HEK293 (cell line): ENCODE results near the gene IL1RL2.

ENCODE experiments used
- CTCF ChIA-PET: fragments of 350-600 bp; formaldehyde crosslinking; extraction: SDS; loops from one replicate; lab custom pipeline; 2021; ENCODE audit warnings: antibody characterized with exemption; lab: Yijun Ruan, JAX
- POLR2A ChIA-PET: fragments of 300-600 bp; formaldehyde crosslinking; extraction: SDS; loops from one replicate; lab custom pipeline; 2020; ENCODE audit warnings: antibody characterized with exemption, inconsistent platforms; lab: Yijun Ruan, JAX
- H3K27ac ChIP-seq: fragments of 200-500 bp; sonication (Bioruptor generic); 2 replicates; pipeline ENCODE4 v1.5.1; 2014; ENCODE audit warnings: low read depth, low read length, control low read depth, inconsistent platforms; ENCODE audit errors: extremely low read depth
- H3K36me3 ChIP-seq, 2 experiments: fragments of 200-500 bp in 1 of 2; sonication (Bioruptor generic) in 1 of 2; 1 replicate in 1 of 2; 2 replicates in 1 of 2; pipeline ENCODE4 v1.5.1; 2014 to 2017; ENCODE audit warnings: inconsistent platforms in 2 of 2, low read length in 2 of 2; ENCODE audit not compliant: control insufficient read depth in 2 of 2, insufficient read depth in 1 of 2
- H3K4me1 ChIP-seq: fragments of 200-500 bp; sonication (Bioruptor generic); 2 replicates; pipeline ENCODE4 v1.5.1; 2014; ENCODE audit warnings: mild to moderate bottlenecking, low read length, inconsistent platforms; ENCODE audit not compliant: control insufficient read depth, insufficient read depth
- H3K4me3 ChIP-seq: 2 replicates; pipeline ENCODE4 v1.5.1; 2011; ENCODE audit warnings: low read depth, mild to moderate bottlenecking, control low read depth, low read length, moderate library complexity
- H3K9me3 ChIP-seq: fragments of 200-500 bp; sonication (Bioruptor generic); 2 replicates; pipeline ENCODE4 v1.5.1; 2014; ENCODE audit warnings: low read depth, low read length, inconsistent platforms; ENCODE audit not compliant: control insufficient read depth, insufficient read depth
- BCL11A ChIP-seq: fragments of 450-650 bp; formaldehyde crosslinking; IDR thresholded peaks from 2 replicates; pipeline ENCODE4 v1.5.1; 2016; ENCODE audit warnings: low read depth, missing biosample characterization, missing genetic modification characterization
- MZF1 ChIP-seq: fragments of 450-650 bp; formaldehyde crosslinking; IDR thresholded peaks from 2 replicates; pipeline ENCODE4 v1.5.1; 2017; ENCODE audit warnings: missing biosample characterization, missing genetic modification characterization, borderline replicate concordance
- SETDB1 ChIP-seq: IDR thresholded peaks from one replicate; pipeline ENCODE4 v1.6.1; 2017; ENCODE audit warnings: mild to moderate bottlenecking, low read length, moderate library complexity, mixed read lengths; ENCODE audit not compliant: insufficient read length
- ZBTB1 ChIP-seq: fragments of 450-650 bp; formaldehyde crosslinking; IDR thresholded peaks from 2 replicates; pipeline ENCODE4 v1.5.1; 2016; ENCODE audit warnings: missing biosample characterization, missing genetic modification characterization
- ZFP41 ChIP-seq: fragments of 450-650 bp; formaldehyde crosslinking; IDR thresholded peaks from 2 replicates; pipeline ENCODE4 v1.5.1; 2016; ENCODE audit warnings: missing biosample characterization, missing genetic modification characterization, borderline replicate concordance
- ZNF335 ChIP-seq: fragments of 450-650 bp; formaldehyde crosslinking; conservative IDR thresholded peaks from 2 replicates; pipeline ENCODE4 v1.5.1; 2016; ENCODE audit warnings: missing biosample characterization, missing genetic modification characterization
- ZNF473 ChIP-seq: fragments of 450-650 bp; formaldehyde crosslinking; IDR thresholded peaks from 2 replicates; pipeline ENCODE4 v1.5.1; 2017; ENCODE audit warnings: missing biosample characterization, missing genetic modification characterization
- ZNF501 ChIP-seq: fragments of 450-650 bp; formaldehyde crosslinking; IDR thresholded peaks from 2 replicates; pipeline ENCODE4 v1.5.1; 2016; ENCODE audit warnings: missing biosample characterization, missing genetic modification characterization
- ZNF510 ChIP-seq: fragments of 450-650 bp; formaldehyde crosslinking; IDR thresholded peaks from 2 replicates; pipeline ENCODE4 v1.5.1; 2018; ENCODE audit warnings: mild to moderate bottlenecking, missing genetic modification characterization, missing biosample characterization; ENCODE audit not compliant: insufficient replicate concordance
- ZNF549 ChIP-seq: fragments of 450-650 bp; IDR thresholded peaks from 2 replicates; pipeline ENCODE4 v1.5.1; 2018; ENCODE audit warnings: missing biosample characterization, missing genetic modification characterization, mild to moderate bottlenecking, inconsistent platforms, moderate library complexity
- ZNF555 ChIP-seq: fragments of 450-650 bp; formaldehyde crosslinking; conservative IDR thresholded peaks from 2 replicates; pipeline ENCODE4 v1.5.1; 2017; ENCODE audit warnings: missing biosample characterization, mild to moderate bottlenecking, missing genetic modification characterization, inconsistent platforms
- ZNF610 ChIP-seq: fragments of 450-650 bp; formaldehyde crosslinking; IDR thresholded peaks from 2 replicates; pipeline ENCODE4 v1.5.1; 2016; ENCODE audit warnings: missing biosample characterization, missing genetic modification characterization, borderline replicate concordance
- ZNF626 ChIP-seq: fragments of 450-650 bp; sonication (Bioruptor Pico); formaldehyde crosslinking; IDR thresholded peaks from 2 replicates; pipeline ENCODE4 v1.5.1; 2018; ENCODE audit warnings: missing biosample characterization, missing genetic modification characterization, inconsistent platforms
- ZNF701 ChIP-seq: fragments of 450-650 bp; formaldehyde crosslinking; IDR thresholded peaks from 2 replicates; pipeline ENCODE4 v1.5.1; 2016; ENCODE audit warnings: missing biosample characterization, missing genetic modification characterization
- ZNF768 ChIP-seq: fragments of 450-650 bp; formaldehyde crosslinking; IDR thresholded peaks from 2 replicates; pipeline ENCODE4 v1.5.1; 2018; ENCODE audit warnings: missing biosample characterization, mild to moderate bottlenecking, missing genetic modification characterization
- ZNF791 ChIP-seq: fragments of 450-650 bp; formaldehyde crosslinking; IDR thresholded peaks from 2 replicates; pipeline ENCODE4 v1.5.1; 2016; ENCODE audit warnings: missing biosample characterization, missing genetic modification characterization
- TF ChIP-seq, protein P1 (sequence below): fragments of 450-650 bp; formaldehyde crosslinking; IDR thresholded peaks from 2 replicates; pipeline ENCODE4 v1.5.1; 2016; ENCODE audit warnings: missing biosample characterization, missing genetic modification characterization
- TF ChIP-seq, protein P2 (sequence below): IDR thresholded peaks from 2 replicates; pipeline ENCODE4 v1.6.1; 2011; ENCODE audit warnings: mild to moderate bottlenecking, low read depth, low read length, borderline replicate concordance
- TF ChIP-seq, protein P3 (sequence below): fragments of 450-650 bp; formaldehyde crosslinking; IDR thresholded peaks from 2 replicates; pipeline ENCODE4 v1.5.1; 2016; ENCODE audit warnings: missing biosample characterization, missing genetic modification characterization
- TF ChIP-seq, protein P4 (sequence below): fragments of 450-650 bp; formaldehyde crosslinking; IDR thresholded peaks from 2 replicates; pipeline ENCODE4 v1.5.1; 2016; ENCODE audit warnings: missing biosample characterization, missing genetic modification characterization
- TF ChIP-seq, protein P5 (sequence below): fragments of 450-650 bp; IDR thresholded peaks from 2 replicates; pipeline ENCODE4 v1.5.1; 2018; ENCODE audit warnings: missing biosample characterization, mild to moderate bottlenecking, missing genetic modification characterization
- TF ChIP-seq, protein P6 (sequence below): sonication (generic); formaldehyde crosslinking; IDR thresholded peaks from 2 replicates; pipeline ENCODE4 v1.8.1; 2022; ENCODE audit warnings: mild to moderate bottlenecking, moderate library complexity, missing genetic modification reagents

IL1RL2 gene

DNA sequence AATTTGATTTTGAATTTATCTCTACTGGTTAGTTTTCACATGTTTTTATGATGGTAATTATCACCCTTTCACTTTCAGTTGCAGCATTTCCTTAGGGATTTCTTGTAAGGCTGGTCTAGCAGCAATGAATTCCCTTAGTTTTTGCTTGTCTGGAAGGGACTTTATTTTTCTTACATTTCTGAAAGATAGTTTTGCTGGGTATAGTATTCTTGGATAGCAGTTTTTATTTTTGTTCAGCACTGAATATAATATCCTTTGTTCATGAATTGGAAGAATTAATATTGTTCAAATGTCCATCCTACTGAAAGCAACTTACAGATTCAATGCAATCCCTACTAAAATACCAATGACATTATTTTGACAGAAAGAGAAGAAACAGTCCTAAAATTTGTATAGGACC is 30.2 kb downstream of the IL1RL2 start:
- Histone ChIP-seq H3K36me3 (no peaks in the 10 kb centered on the region), H3K9me3 (no peaks in the 10 kb centered on the region), H3K4me3 (no peak overlapping the region), H3K27ac (no peak overlapping the region), H3K4me1 (no peaks in the 10 kb centered on the region)
- ChIA-PET POLR2A (no interaction called here), CTCF (interaction anchor here (1.2 kb wide), 1 partner anchor 24 kb away, joined by 4 read pairs; no protein-coding TSS in a partner anchor)
- TF ChIP-seq ZFP41 (no peak), SETDB1 (peak; percentile 95), BCL11A (no peak)

DNA sequence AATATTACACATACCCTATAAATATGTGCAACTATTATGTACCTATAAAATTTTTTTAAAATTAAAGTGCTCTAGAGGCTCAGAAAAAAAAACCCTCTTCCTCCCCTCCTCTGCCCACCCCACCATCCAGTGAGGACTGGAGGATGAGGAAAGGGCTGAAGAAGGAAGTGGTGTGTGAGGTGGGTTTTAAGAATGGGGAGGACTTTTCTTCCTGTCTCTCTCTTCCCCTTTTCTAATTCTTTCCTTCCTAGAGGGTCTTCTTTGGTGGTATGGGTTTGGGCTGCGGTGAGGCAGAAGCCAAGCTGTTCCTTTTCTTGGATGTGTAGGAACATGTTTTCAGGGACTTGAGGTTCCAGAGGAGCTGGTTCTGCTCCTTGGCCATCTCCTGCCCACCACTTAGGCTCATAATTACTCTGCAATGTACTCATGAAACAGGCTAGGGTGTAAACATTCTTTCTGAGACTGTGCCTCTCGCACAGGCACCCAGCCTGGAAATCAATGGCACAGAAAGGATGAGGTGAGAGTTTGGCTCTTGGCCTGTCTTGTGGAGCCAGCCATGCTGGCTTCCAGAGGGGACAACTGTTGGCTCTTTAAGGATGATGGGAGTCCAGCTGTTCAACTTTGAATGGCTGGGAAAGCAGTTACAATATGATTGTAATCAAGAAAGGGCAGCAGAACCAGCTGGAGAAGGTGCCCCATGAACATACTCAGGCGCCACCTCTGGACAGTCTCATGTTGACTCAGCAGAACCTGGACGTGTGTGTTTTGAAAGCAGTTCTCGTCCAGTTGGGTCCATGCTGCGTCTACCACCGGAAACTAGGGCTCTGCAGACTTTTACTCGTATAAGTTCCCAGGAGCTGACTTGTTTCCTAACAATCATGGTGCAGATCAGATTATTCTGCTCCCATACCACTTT is 38.3 kb downstream of the IL1RL2 start:
- H3K4me3 ChIP-seq = no peak overlapping the region
- ChIA-PET CTCF (interaction anchor here (1.0 to 1.2 kb wide), 3 partner anchors 205 to 260 kb away, joined by 3 to 5 read pairs (median 5); no protein-coding TSS in a partner anchor), POLR2A (no interaction called here)
- no peaks in the 10 kb centered on the region for H3K9me3 ChIP-seq
- no peak overlapping the region for H3K27ac ChIP-seq
- no peaks in the 10 kb centered on the region for H3K36me3 ChIP-seq
- TF ChIP-seq ZNF610 (tag by site-specific recombination) = no peak
- no peak for TF ChIP-seq ZNF549 (tag by site-specific recombination)
- TF ChIP-seq, protein P1, sequence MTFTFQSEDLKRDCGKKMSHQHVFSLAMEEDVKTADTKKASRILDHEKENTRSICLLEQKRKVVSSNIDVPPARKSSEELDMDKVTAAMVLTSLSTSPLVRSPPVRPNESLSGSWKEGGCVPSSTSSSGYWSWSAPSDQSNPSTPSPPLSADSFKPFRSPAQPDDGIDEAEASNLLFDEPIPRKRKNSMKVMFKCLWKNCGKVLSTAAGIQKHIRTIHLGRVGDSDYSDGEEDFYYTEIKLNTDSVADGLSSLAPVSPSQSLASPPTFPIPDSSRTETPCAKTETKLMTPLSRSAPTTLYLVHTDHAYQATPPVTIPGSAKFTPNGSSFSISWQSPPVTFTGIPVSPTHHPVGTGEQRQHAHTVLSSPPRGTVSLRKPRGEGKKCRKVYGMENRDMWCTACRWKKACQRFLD (tag by site-specific recombination) = no peak
- TF ChIP-seq, protein P2, sequence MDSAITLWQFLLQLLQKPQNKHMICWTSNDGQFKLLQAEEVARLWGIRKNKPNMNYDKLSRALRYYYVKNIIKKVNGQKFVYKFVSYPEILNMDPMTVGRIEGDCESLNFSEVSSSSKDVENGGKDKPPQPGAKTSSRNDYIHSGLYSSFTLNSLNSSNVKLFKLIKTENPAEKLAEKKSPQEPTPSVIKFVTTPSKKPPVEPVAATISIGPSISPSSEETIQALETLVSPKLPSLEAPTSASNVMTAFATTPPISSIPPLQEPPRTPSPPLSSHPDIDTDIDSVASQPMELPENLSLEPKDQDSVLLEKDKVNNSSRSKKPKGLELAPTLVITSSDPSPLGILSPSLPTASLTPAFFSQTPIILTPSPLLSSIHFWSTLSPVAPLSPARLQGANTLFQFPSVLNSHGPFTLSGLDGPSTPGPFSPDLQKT = no peak
- TF ChIP-seq, protein P3, sequence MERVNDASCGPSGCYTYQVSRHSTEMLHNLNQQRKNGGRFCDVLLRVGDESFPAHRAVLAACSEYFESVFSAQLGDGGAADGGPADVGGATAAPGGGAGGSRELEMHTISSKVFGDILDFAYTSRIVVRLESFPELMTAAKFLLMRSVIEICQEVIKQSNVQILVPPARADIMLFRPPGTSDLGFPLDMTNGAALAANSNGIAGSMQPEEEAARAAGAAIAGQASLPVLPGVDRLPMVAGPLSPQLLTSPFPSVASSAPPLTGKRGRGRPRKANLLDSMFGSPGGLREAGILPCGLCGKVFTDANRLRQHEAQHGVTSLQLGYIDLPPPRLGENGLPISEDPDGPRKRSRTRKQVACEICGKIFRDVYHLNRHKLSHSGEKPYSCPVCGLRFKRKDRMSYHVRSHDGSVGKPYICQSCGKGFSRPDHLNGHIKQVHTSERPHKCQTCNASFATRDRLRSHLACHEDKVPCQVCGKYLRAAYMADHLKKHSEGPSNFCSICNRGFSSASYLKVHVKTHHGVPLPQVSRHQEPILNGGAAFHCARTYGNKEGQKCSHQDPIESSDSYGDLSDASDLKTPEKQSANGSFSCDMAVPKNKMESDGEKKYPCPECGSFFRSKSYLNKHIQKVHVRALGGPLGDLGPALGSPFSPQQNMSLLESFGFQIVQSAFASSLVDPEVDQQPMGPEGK (tag by site-specific recombination) = no peak
- TF ChIP-seq ZNF335 = no peak
- TF ChIP-seq, protein P4, sequence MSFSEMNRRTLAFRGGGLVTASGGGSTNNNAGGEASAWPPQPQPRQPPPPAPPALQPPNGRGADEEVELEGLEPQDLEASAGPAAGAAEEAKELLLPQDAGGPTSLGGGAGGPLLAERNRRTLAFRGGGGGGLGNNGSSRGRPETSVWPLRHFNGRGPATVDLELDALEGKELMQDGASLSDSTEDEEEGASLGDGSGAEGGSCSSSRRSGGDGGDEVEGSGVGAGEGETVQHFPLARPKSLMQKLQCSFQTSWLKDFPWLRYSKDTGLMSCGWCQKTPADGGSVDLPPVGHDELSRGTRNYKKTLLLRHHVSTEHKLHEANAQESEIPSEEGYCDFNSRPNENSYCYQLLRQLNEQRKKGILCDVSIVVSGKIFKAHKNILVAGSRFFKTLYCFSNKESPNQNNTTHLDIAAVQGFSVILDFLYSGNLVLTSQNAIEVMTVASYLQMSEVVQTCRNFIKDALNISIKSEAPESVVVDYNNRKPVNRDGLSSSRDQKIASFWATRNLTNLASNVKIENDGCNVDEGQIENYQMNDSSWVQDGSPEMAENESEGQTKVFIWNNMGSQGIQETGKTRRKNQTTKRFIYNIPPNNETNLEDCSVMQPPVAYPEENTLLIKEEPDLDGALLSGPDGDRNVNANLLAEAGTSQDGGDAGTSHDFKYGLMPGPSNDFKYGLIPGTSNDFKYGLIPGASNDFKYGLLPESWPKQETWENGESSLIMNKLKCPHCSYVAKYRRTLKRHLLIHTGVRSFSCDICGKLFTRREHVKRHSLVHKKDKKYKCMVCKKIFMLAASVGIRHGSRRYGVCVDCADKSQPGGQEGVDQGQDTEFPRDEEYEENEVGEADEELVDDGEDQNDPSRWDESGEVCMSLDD (tag by site-specific recombination) = no peak
- no peak for TF ChIP-seq ZNF626 (tag by site-specific recombination)
- TF ChIP-seq ZNF768 (tag by site-specific recombination) = no peak
- TF ChIP-seq, protein P5, sequence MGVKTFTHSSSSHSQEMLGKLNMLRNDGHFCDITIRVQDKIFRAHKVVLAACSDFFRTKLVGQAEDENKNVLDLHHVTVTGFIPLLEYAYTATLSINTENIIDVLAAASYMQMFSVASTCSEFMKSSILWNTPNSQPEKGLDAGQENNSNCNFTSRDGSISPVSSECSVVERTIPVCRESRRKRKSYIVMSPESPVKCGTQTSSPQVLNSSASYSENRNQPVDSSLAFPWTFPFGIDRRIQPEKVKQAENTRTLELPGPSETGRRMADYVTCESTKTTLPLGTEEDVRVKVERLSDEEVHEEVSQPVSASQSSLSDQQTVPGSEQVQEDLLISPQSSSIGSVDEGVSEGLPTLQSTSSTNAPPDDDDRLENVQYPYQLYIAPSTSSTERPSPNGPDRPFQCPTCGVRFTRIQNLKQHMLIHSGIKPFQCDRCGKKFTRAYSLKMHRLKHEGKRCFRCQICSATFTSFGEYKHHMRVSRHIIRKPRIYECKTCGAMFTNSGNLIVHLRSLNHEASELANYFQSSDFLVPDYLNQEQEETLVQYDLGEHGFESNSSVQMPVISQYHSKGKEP (tag by site-specific recombination) = no peak
- no peak for TF ChIP-seq ZNF701 (tag by site-specific recombination)
- TF ChIP-seq ZNF510 = no peak
- no peak for TF ChIP-seq ZNF473 (tag by site-specific recombination)
- TF ChIP-seq ZNF791 (tag by site-specific recombination) = no peak
- TF ChIP-seq, protein P6, sequence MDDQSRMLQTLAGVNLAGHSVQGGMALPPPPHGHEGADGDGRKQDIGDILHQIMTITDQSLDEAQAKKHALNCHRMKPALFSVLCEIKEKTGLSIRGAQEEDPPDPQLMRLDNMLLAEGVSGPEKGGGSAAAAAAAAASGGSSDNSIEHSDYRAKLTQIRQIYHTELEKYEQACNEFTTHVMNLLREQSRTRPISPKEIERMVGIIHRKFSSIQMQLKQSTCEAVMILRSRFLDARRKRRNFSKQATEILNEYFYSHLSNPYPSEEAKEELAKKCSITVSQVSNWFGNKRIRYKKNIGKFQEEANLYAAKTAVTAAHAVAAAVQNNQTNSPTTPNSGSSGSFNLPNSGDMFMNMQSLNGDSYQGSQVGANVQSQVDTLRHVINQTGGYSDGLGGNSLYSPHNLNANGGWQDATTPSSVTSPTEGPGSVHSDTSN (CRISPR knock-in tag) = no peak
- no peak for TF ChIP-seq MZF1
- no peak for TF ChIP-seq ZBTB1 (tag by site-specific recombination)
- TF ChIP-seq ZNF501 = no peak
- no peak for TF ChIP-seq ZNF555 (tag by site-specific recombination)
- H3K4me1 ChIP-seq = no peaks in the 10 kb centered on the region
